Measurements from ENCODE around the gene DNM2. TPM values are rescaled to one million over a fixed set of nuclear protein-coding genes. Genes with fewer than 3 reads are reported as not detected.

The DNM2 gene
- total and polyA plus RNA-seq, 2 of the 13 experiments (the other 11 are each of a cell fraction or from before 2014, with no cell fraction given) = 41.7 to 59.8 TPM

- TF ChIP-seq, protein P1, sequence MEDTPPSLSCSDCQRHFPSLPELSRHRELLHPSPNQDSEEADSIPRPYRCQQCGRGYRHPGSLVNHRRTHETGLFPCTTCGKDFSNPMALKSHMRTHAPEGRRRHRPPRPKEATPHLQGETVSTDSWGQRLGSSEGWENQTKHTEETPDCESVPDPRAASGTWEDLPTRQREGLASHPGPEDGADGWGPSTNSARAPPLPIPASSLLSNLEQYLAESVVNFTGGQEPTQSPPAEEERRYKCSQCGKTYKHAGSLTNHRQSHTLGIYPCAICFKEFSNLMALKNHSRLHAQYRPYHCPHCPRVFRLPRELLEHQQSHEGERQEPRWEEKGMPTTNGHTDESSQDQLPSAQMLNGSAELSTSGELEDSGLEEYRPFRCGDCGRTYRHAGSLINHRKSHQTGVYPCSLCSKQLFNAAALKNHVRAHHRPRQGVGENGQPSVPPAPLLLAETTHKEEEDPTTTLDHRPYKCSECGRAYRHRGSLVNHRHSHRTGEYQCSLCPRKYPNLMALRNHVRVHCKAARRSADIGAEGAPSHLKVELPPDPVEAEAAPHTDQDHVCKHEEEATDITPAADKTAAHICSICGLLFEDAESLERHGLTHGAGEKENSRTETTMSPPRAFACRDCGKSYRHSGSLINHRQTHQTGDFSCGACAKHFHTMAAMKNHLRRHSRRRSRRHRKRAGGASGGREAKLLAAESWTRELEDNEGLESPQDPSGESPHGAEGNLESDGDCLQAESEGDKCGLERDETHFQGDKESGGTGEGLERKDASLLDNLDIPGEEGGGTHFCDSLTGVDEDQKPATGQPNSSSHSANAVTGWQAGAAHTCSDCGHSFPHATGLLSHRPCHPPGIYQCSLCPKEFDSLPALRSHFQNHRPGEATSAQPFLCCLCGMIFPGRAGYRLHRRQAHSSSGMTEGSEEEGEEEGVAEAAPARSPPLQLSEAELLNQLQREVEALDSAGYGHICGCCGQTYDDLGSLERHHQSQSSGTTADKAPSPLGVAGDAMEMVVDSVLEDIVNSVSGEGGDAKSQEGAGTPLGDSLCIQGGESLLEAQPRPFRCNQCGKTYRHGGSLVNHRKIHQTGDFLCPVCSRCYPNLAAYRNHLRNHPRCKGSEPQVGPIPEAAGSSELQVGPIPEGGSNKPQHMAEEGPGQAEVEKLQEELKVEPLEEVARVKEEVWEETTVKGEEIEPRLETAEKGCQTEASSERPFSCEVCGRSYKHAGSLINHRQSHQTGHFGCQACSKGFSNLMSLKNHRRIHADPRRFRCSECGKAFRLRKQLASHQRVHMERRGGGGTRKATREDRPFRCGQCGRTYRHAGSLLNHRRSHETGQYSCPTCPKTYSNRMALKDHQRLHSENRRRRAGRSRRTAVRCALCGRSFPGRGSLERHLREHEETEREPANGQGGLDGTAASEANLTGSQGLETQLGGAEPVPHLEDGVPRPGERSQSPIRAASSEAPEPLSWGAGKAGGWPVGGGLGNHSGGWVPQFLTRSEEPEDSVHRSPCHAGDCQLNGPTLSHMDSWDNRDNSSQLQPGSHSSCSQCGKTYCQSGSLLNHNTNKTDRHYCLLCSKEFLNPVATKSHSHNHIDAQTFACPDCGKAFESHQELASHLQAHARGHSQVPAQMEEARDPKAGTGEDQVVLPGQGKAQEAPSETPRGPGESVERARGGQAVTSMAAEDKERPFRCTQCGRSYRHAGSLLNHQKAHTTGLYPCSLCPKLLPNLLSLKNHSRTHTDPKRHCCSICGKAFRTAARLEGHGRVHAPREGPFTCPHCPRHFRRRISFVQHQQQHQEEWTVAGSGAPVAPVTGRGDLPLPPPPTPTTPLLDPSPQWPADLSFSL (CRISPR knock-in tag; IDR thresholded peaks at IDR 0.05) = no peak
- TF ChIP-seq ATM (IDR thresholded peaks at IDR 0.05; ENCODE audit: borderline replicate concordance) (no peak), GFI1 (CRISPR knock-in tag; IDR thresholded peaks at IDR 0.05; ENCODE audit: borderline replicate concordance) (peak; percentile 9; the same call in 1 of the 2 replicates), SP1 (IDR thresholded peaks at IDR 0.05) (no peak), SP1 (CRISPR knock-in tag; IDR thresholded peaks at IDR 0.05) (no peak), JARID2 (CRISPR knock-in tag; IDR thresholded peaks at IDR 0.05; ENCODE audit: insufficient replicate concordance) (peak; percentile 8), SIX4 (CRISPR knock-in tag; IDR thresholded peaks at IDR 0.05) (no peak), ZSCAN21 (CRISPR knock-in tag; IDR thresholded peaks at IDR 0.05; ENCODE audit: borderline replicate concordance) (peak; percentile 56; the same call in 1 of the 2 replicates), PTBP1 (IDR thresholded peaks at IDR 0.05; ENCODE audit: low read depth, low read length, poor library complexity, severe bottlenecking) (no peak), ZNF737 (CRISPR knock-in tag; IDR thresholded peaks at IDR 0.05; ENCODE audit: borderline replicate concordance) (no peak), PATZ1 (CRISPR knock-in tag; IDR thresholded peaks at IDR 0.05) (no peak), ZNF792 (CRISPR knock-in tag; IDR thresholded peaks at IDR 0.05) (no peak; the same call in none of the 2 replicates), NKX3-1 (CRISPR knock-in tag; IDR thresholded peaks at IDR 0.05) (0 out of 2 replicates have a peak, but pooled peaks have one; percentile 76), ZFP36L1 (CRISPR knock-in tag; IDR thresholded peaks at IDR 0.05) (no peak), ZNF570 (CRISPR knock-in tag; IDR thresholded peaks at IDR 0.05; ENCODE audit: borderline replicate concordance) (no peak), RFXANK (CRISPR knock-in tag; IDR thresholded peaks at IDR 0.05) (no peak), SMAD3 (CRISPR knock-in tag; IDR thresholded peaks at IDR 0.05) (no peak)
- TF ChIP-seq, protein P2, sequence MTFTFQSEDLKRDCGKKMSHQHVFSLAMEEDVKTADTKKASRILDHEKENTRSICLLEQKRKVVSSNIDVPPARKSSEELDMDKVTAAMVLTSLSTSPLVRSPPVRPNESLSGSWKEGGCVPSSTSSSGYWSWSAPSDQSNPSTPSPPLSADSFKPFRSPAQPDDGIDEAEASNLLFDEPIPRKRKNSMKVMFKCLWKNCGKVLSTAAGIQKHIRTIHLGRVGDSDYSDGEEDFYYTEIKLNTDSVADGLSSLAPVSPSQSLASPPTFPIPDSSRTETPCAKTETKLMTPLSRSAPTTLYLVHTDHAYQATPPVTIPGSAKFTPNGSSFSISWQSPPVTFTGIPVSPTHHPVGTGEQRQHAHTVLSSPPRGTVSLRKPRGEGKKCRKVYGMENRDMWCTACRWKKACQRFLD (CRISPR knock-in tag; IDR thresholded peaks at IDR 0.05; ENCODE audit: borderline replicate concordance) = peak; percentile 74; the same call in 1 of the 2 replicates
- TF ChIP-seq, protein P3, sequence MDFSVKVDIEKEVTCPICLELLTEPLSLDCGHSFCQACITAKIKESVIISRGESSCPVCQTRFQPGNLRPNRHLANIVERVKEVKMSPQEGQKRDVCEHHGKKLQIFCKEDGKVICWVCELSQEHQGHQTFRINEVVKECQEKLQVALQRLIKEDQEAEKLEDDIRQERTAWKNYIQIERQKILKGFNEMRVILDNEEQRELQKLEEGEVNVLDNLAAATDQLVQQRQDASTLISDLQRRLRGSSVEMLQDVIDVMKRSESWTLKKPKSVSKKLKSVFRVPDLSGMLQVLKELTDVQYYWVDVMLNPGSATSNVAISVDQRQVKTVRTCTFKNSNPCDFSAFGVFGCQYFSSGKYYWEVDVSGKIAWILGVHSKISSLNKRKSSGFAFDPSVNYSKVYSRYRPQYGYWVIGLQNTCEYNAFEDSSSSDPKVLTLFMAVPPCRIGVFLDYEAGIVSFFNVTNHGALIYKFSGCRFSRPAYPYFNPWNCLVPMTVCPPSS (IDR thresholded peaks at IDR 0.05) = no peak
Measured at GRCh38 chr19:10836479-10837330, 118.8 kb downstream of the DNM2 start (continued).

All from HepG2 (cell line).